Esophagus (tissue), 2 donors: ENCODE measurements around the gene STUM. TPM values are rescaled to one million over a fixed set of nuclear protein-coding genes. Genes with fewer than 3 reads are reported as not detected.

Source experiments
- H3K27ac ChIP-seq, 2 donors: one replicate each; pipeline ENCODE4 v1.5.1; 2013; ENCODE audit warnings: low read depth in 2 of 2, mild to moderate bottlenecking in 2 of 2, inconsistent platforms in 1 of 2, low read length in 1 of 2, moderate library complexity in 1 of 2
- H3K27me3 ChIP-seq, 2 donors: one replicate each; pipeline ENCODE4 v1.6.1; 2013; ENCODE audit warnings: low read length in 2 of 2, control low read depth in 1 of 2, mild to moderate bottlenecking in 1 of 2; ENCODE audit not compliant: insufficient read depth in 2 of 2, control insufficient read depth in 1 of 2
- H3K36me3 ChIP-seq, 2 donors: one replicate each; pipeline ENCODE4 v1.6.1; 2013; ENCODE audit warnings: low read length in 1 of 2; ENCODE audit not compliant: control insufficient read depth in 2 of 2, insufficient read depth in 2 of 2
- H3K4me1 ChIP-seq, 2 donors: one replicate each; pipeline ENCODE4 v1.6.1; 2013; ENCODE audit warnings: low read length in 1 of 2; ENCODE audit not compliant: control insufficient read depth in 2 of 2, insufficient read depth in 2 of 2
- H3K4me3 ChIP-seq, 2 donors: one replicate each; pipeline ENCODE4 v1.5.1; 2013; ENCODE audit warnings: low read length in 2 of 2, mild to moderate bottlenecking in 2 of 2, low read depth in 1 of 2, moderate library complexity in 1 of 2
- H3K9me3 ChIP-seq, 2 donors: one replicate each; pipeline ENCODE4 v1.6.1; 2013; ENCODE audit warnings: mild to moderate bottlenecking in 2 of 2, low read depth in 1 of 2, low read length in 1 of 2, moderate library complexity in 1 of 2; ENCODE audit not compliant: control insufficient read depth in 2 of 2, insufficient read depth in 1 of 2
- WGBS, 2 donors: extraction: QIAGEN DNeasy Blood & Tissue Kit; methylation state at CpG; one replicate each; pipeline ENCODE4 v1.1.7; 2013; 5-methylcytosine and 5-hydroxymethylcytosine counted together
- polyA plus RNA-seq, 2 donors: library from polyadenylated mRNA; stranded (reverse); fragments of 200-250 nt; gene quantifications; one replicate each; pipeline ENCODE4 v1.2.3, GENCODE V29; 2013
- donor health status: healthy with polysubstance abuse.
- donor health status: Bipolar disorder and iron deficiency.

The STUM gene
- polyA plus RNA-seq, 2 donors: 0.61 to 2.1 TPM

GRCh38 chr1:226531360-226532093, 17.0 kb upstream of the STUM start:
- Histone ChIP-seq H3K4me3 (no peak overlapping the region), H3K4me1 (no peaks in the 10 kb centered on the region), H3K36me3 (no peaks in the 10 kb centered on the region), H3K27ac (no peak overlapping the region), H3K9me3 (no peaks in the 10 kb centered on the region), H3K27me3 (no peaks in the 10 kb centered on the region)
- 91 to 98% methylated on average over 4 of the region's 4 CpGs for WGBS, 2 donors

- 82 to 90% methylated on average over 2 of the region's 2 CpGs for WGBS, 2 donors
- H3K36me3 ChIP-seq: no peaks in the 10 kb centered on the region
- no peak overlapping the region for H3K27ac ChIP-seq
- no peaks in the 10 kb centered on the region for H3K27me3 ChIP-seq
- no peaks in the 10 kb centered on the region for H3K9me3 ChIP-seq
- no peak overlapping the region for H3K4me3 ChIP-seq
- H3K4me1 ChIP-seq: no peaks in the 10 kb centered on the region
Observed at GRCh38 chr1:226532553-226532952, 16.0 kb upstream of the STUM start.

- Histone ChIP-seq H3K27ac (no peak overlapping the region), H3K4me3 (no peak overlapping the region), H3K9me3 (no peaks in the 10 kb centered on the region), H3K36me3 (no peaks in the 10 kb centered on the region), H3K4me1 (no peaks in the 10 kb centered on the region), H3K27me3 (no peaks in the 10 kb centered on the region)
- 57 to 71% methylated on average over 5 of the region's 5 CpGs for WGBS, 2 donors
Observed at GRCh38 chr1:226533220-226533619, 15.3 kb upstream of the STUM start.

GRCh38 chr1:226534098-226534497, 14.5 kb upstream of the STUM start:
- Histone ChIP-seq H3K4me1 (no peaks in the 10 kb centered on the region), H3K27ac (no peak overlapping the region), H3K36me3 (no peaks in the 10 kb centered on the region), H3K27me3 (no peaks in the 10 kb centered on the region), H3K4me3 (no peak overlapping the region), H3K9me3 (no peaks in the 10 kb centered on the region)
- WGBS, 2 donors: 86 to 88% methylated on average over 3 of the region's 3 CpGs

GRCh38 chr1:226534645-226535044, 13.9 kb upstream of the STUM start:
- Histone ChIP-seq H3K27ac (no peak overlapping the region), H3K27me3 (no peaks in the 10 kb centered on the region), H3K4me1 (no peaks in the 10 kb centered on the region), H3K36me3 (no peaks in the 10 kb centered on the region), H3K9me3 (no peaks in the 10 kb centered on the region), H3K4me3 (no peak overlapping the region)
- WGBS, 2 donors: 94 to 96% methylated on average over 2 of the region's 2 CpGs

GRCh38 chr1:226535666-226536065, 12.9 kb upstream of the STUM start:
- Histone ChIP-seq H3K9me3 (no peaks in the 10 kb centered on the region), H3K4me3 (no peak overlapping the region), H3K4me1 (no peaks in the 10 kb centered on the region), H3K27me3 (no peaks in the 10 kb centered on the region), H3K27ac (no peak overlapping the region), H3K36me3 (no peaks in the 10 kb centered on the region)
- 78 to 83% methylated on average over 9 of the region's 9 CpGs for WGBS, 2 donors

- H3K27me3 ChIP-seq: no peaks in the 10 kb centered on the region
- no peak overlapping the region for H3K27ac ChIP-seq
- no peaks in the 10 kb centered on the region for H3K9me3 ChIP-seq
- 89 to 91% methylated on average over 4 of the region's 4 CpGs for WGBS, 2 donors
- no peak overlapping the region for H3K4me3 ChIP-seq
- H3K36me3 ChIP-seq: no peaks in the 10 kb centered on the region
- H3K4me1 ChIP-seq: peaks cover 0 to 3% of the 10 kb centered on the region in 2 donors
Observed at GRCh38 chr1:226541231-226541630, 7.3 kb upstream of the STUM start.

- no peaks in the 10 kb centered on the region for H3K9me3 ChIP-seq
- WGBS, 2 donors: 63 to 65% methylated on average over 14 of the region's 14 CpGs
- peaks cover 0 to 3% of the 10 kb centered on the region in 2 donors for H3K4me1 ChIP-seq
- no peak overlapping the region for H3K4me3 ChIP-seq
- no peaks in the 10 kb centered on the region for H3K36me3 ChIP-seq
- no peaks in the 10 kb centered on the region for H3K27me3 ChIP-seq
- H3K27ac ChIP-seq: no peak overlapping the region
Observed at GRCh38 chr1:226541631-226542622, 6.6 kb upstream of the STUM start.

- Histone ChIP-seq H3K4me3 (no peak overlapping the region), H3K9me3 (no peaks in the 10 kb centered on the region), H3K36me3 (no peaks in the 10 kb centered on the region), H3K27me3 (no peaks in the 10 kb centered on the region), H3K27ac (no peak overlapping the region), H3K4me1 (peaks cover 0 to 3% of the 10 kb centered on the region in 2 donors)
- whole genome bisulfite sequencing, 2 donors: 47 to 53% methylated on average over 10 of the region's 10 CpGs
Observed at GRCh38 chr1:226542623-226543103, 5.9 kb upstream of the STUM start.
